Endothelial cell of umbilical vein (primary cell): ENCODE measurements around the gene UPF2. TPM values are rescaled to one million over a fixed set of nuclear protein-coding genes. Genes with fewer than 3 reads are reported as not detected.

ENCODE experiments used
- BruUV-seq: library from RNA; stranded (reverse); fragments of 400-500 nt; replicated peaks from 2 replicates; lab custom pipeline; 2021; lab: Mats Ljungman, UMichigan
- CTCF ChIA-PET: fragments of 300-600, 350-600 bp; sonication (Branson Sonifier 250); formaldehyde crosslinking; loops from one replicate; lab custom pipeline; 2021; ENCODE audit warnings: antibody characterized with exemption, inconsistent platforms; lab: Charles Lee
- POLR2A ChIA-PET: fragments of 300-600, 350-600 bp; sonication (Branson Sonifier 250); formaldehyde crosslinking; loops from one replicate; lab custom pipeline; 2021; ENCODE audit warnings: antibody characterized with exemption, inconsistent platforms; lab: Charles Lee
- DNase-seq: peaks from one replicate; pipeline ENCODE4 v3.0.0-alpha.2; 2011; ENCODE audit warnings: low read depth, low spot score
- FAIRE-seq: peaks from 2 replicates; lab custom pipeline; 2011; peaks lifted over from hg19 to GRCh38; lab: Jason Lieb, UNC
- H2AFZ ChIP-seq: 2 replicates; pipeline ENCODE4 v1.6.0; 2012; ENCODE audit warnings: low read depth, low read length, control low read depth, inconsistent platforms
- H3K27ac ChIP-seq: 2 replicates; pipeline ENCODE4 v1.5.1; 2011; ENCODE audit warnings: low read depth, mild to moderate bottlenecking, control low read depth, low read length, moderate library complexity; ENCODE audit not compliant: insufficient read depth
- H3K27me3 ChIP-seq, 2 experiments: 2 replicates each; pipeline versions ENCODE4 v1.6.0 to v1.6.1; 2011; ENCODE audit warnings: low read length in 2 of 2, mixed read lengths in 1 of 2; ENCODE audit not compliant: control insufficient read depth in 2 of 2, insufficient read depth in 2 of 2
- H3K36me3 ChIP-seq, 2 experiments: 2 replicates in 1 of 2; 3 replicates in 1 of 2; pipeline ENCODE4 v1.5.1; 2011; ENCODE audit warnings: low read length in 2 of 2, mild to moderate bottlenecking in 1 of 2, moderate library complexity in 1 of 2; ENCODE audit not compliant: control insufficient read depth in 2 of 2, insufficient read depth in 2 of 2; ENCODE audit errors: extremely low read depth in 1 of 2
- H3K4me1 ChIP-seq: 3 replicates; pipeline ENCODE4 v1.5.1; 2011; ENCODE audit warnings: mild to moderate bottlenecking, low read length; ENCODE audit not compliant: control insufficient read depth, insufficient read depth; ENCODE audit errors: extremely low read depth
- H3K4me2 ChIP-seq: 2 replicates; pipeline ENCODE4 v1.6.1; 2011; ENCODE audit warnings: low read length, control low read depth, mixed read lengths; ENCODE audit not compliant: insufficient read depth
- H3K4me3 ChIP-seq, 3 experiments: fragments of 200-600 bp in 1 of 3; sonication (generic), shearing (Covaris generic) in 1 of 3; replicated peaks in 1 of 3; 2 replicates each; pipeline ENCODE4 v1.5.1; 2011 to 2016; ENCODE audit warnings: control low read depth in 3 of 3, low read length in 3 of 3, mild to moderate bottlenecking in 2 of 3, inconsistent platforms in 1 of 3, low read depth in 1 of 3, moderate library complexity in 1 of 3; ENCODE audit not compliant: insufficient read depth in 1 of 3
- H3K79me2 ChIP-seq: 2 replicates; pipeline ENCODE4 v1.6.0; 2012; ENCODE audit warnings: low read length, inconsistent platforms; ENCODE audit not compliant: control insufficient read depth, insufficient read depth
- H3K9ac ChIP-seq: replicated peaks from 2 replicates; pipeline ENCODE3; 2011; ENCODE audit warnings: low read length, control low read depth; ENCODE audit not compliant: insufficient read depth; ENCODE audit errors: extremely low read depth
- H3K9me1 ChIP-seq: replicated peaks from 3 replicates; pipeline ENCODE4 v1.6.0; 2011; ENCODE audit warnings: mild to moderate bottlenecking, low read length; ENCODE audit not compliant: control insufficient read depth, insufficient read depth; ENCODE audit errors: extremely low read depth
- H3K9me3 ChIP-seq: replicated peaks from 2 replicates; pipeline ENCODE4 v1.5.1; 2012; ENCODE audit warnings: low read length, inconsistent platforms; ENCODE audit not compliant: control insufficient read depth, insufficient read depth
- H4K20me1 ChIP-seq: replicated peaks from 2 replicates; pipeline ENCODE3; 2011; ENCODE audit warnings: mild to moderate bottlenecking, low read length; ENCODE audit not compliant: control insufficient read depth, insufficient read depth; ENCODE audit errors: extremely low read depth
- CTCF ChIP-seq, 2 donors: IDR thresholded peaks; 1 replicate in 1 of 2; 2 replicates in 1 of 2; pipeline ENCODE4 v1.5.1; 2011; ENCODE audit warnings: low read length in 2 of 2, mild to moderate bottlenecking in 2 of 2, moderate library complexity in 2 of 2, control low read depth in 1 of 2, inconsistent platforms in 1 of 2, low read depth in 1 of 2; ENCODE audit not compliant: insufficient read depth in 1 of 2; ENCODE audit errors: extremely low read depth in 1 of 2
- EZH2 ChIP-seq: IDR thresholded peaks from 2 replicates; pipeline ENCODE4 v1.6.1; 2012; ENCODE audit warnings: borderline replicate concordance, low read depth, mild to moderate bottlenecking, moderate library complexity, low read length, inconsistent platforms; ENCODE audit not compliant: severe bottlenecking
- FOS ChIP-seq: IDR thresholded peaks from 2 replicates; pipeline ENCODE4 v1.6.1; 2011; ENCODE audit warnings: mild to moderate bottlenecking, low read length, moderate library complexity, borderline replicate concordance; ENCODE audit not compliant: insufficient read depth
- GATA2 ChIP-seq: IDR thresholded peaks from 2 replicates; pipeline ENCODE4 v1.7.0; 2011; ENCODE audit warnings: low read depth, mild to moderate bottlenecking, moderate library complexity, mixed read lengths, low read length; ENCODE audit not compliant: insufficient read length, insufficient read depth
- JUN ChIP-seq: IDR thresholded peaks from 2 replicates; pipeline ENCODE4 v1.6.1; 2011; ENCODE audit warnings: borderline replicate concordance, low read depth; ENCODE audit not compliant: insufficient read length, insufficient read depth
- MAX ChIP-seq: IDR thresholded peaks from 2 replicates; pipeline ENCODE4 v1.6.1; 2011; ENCODE audit not compliant: insufficient read depth, insufficient read length
- MYC ChIP-seq: IDR thresholded peaks from one replicate; pipeline ENCODE4 v1.6.1; 2011; ENCODE audit warnings: mild to moderate bottlenecking, low read depth, low read length
- POLR2A ChIP-seq: IDR thresholded peaks from 2 replicates; pipeline ENCODE4 v1.6.1; 2012; ENCODE audit warnings: low read depth, mild to moderate bottlenecking, control low read depth, low read length
- POLR2AphosphoS5 ChIP-seq: IDR thresholded peaks from 2 replicates; pipeline ENCODE4 v1.6.1; 2012; ENCODE audit warnings: low read depth, mild to moderate bottlenecking, control low read depth, low read length, moderate library complexity; ENCODE audit not compliant: insufficient read depth
- dilution Hi-C: fragments of 300-500 bp; cut with MboI; formaldehyde crosslinking; loops from one replicate; pipeline ENCODE4 v1.15.0; 2019; ENCODE audit warnings: low sequenced_read_pairs; ENCODE audit not compliant: extremely low pct_ligation_motif_present
- intact Hi-C: fragments of 100-400 bp; cut with micrococcal nuclease; formaldehyde crosslinking; loops from one replicate; pipeline ENCODE4 v1.10.0; 2022
- polyA plus RNA-seq, 4 experiments: library from polyadenylated mRNA; depleted of rRNA in 3 of 4; stranded (reverse) in 3 of 4; unstranded in 1 of 4; fragments of >200 nt; gene quantifications; 2 replicates each; pipeline versions ENCODE4 v1.2.1 to v1.2.3, GENCODE V29; 2011 to 2012; ENCODE audit warnings: missing spikeins in 1 of 4
- total RNA-seq: library from RNA; stranded (reverse); gene quantifications from 2 replicates; pipeline ENCODE4 v1.2.3, GENCODE V29; 2021

The UPF2 gene
- total and polyA plus RNA-seq, 2 donors (not counting 3 experiments of a cell fraction or from before 2014, with no cell fraction given) = 4.8 to 27.7 TPM

GRCh38 chr10:11886851-11887250, 155.8 kb downstream of the UPF2 start:
- H3K4me1 ChIP-seq = no peaks in the 10 kb centered on the region
- H3K4me3 ChIP-seq = no peak overlapping the region
- TF ChIP-seq CTCF (IDR thresholded peaks at IDR 0.05; ENCODE audit: extremely low read depth in 1 of 2, insufficient read depth in 1 of 2, low read depth in 1 of 2, low read length in 2 of 2) = no peak
- TF ChIP-seq FOS = no peak
- TF ChIP-seq POLR2AphosphoS5 = no peak
- no peak for TF ChIP-seq EZH2
- TF ChIP-seq MAX = no peak
- TF ChIP-seq MYC = no peak
- TF ChIP-seq JUN = no peak
- TF ChIP-seq POLR2A = no peak
- no peak for TF ChIP-seq GATA2
- no peaks in the 10 kb centered on the region for H3K79me2 ChIP-seq
- no peak for DNase-seq
- no peaks in the 10 kb centered on the region for H3K9me3 ChIP-seq
- ChIA-PET CTCF (interaction anchor here (1.4 to 1.7 kb wide), 3 partner anchors 10 to 67 kb away, joined by 3 to 4 read pairs (median 4); no protein-coding TSS in a partner anchor), POLR2A (no interaction called here)
- H2AFZ ChIP-seq = no peak overlapping the region
- no peak overlapping the region for H3K4me2 ChIP-seq
- H3K36me3 ChIP-seq = no peaks in the 10 kb centered on the region
- H3K9ac ChIP-seq = no peak overlapping the region
- no peak overlapping the region for H3K27ac ChIP-seq
- H3K9me1 ChIP-seq = no peaks in the 10 kb centered on the region
- dilution Hi-C loops (no loop called here), intact Hi-C loops (no loop called here)
- no peak for FAIRE-seq
- H4K20me1 ChIP-seq = no peaks in the 10 kb centered on the region
- H3K27me3 ChIP-seq = no peaks in the 10 kb centered on the region
- BruUV-seq = no TSS peak
